HG03520 (cell line): Measurements from ENCODE around the gene R3HDM4.

Experiments used
- ATAC-seq: cut with Tn5 transposase; IDR thresholded peaks from one replicate; pipeline ENCODE4 v1.9.1; 2021; ENCODE audit warnings: mild to moderate bottlenecking, moderate library complexity; ENCODE audit not compliant: unreplicated experiment

Gene R3HDM4

GRCh38 chr19:917323-918151 lies 4.5 kb upstream of the R3HDM4 start, which contains the start of gene KISS1R:
Gene KISS1R, plus strand, starts transcription at chr19:917333. Its CDS starts 170 bp downstream, at chr19:917503.
- ATAC-seq, result no peak

DNA sequence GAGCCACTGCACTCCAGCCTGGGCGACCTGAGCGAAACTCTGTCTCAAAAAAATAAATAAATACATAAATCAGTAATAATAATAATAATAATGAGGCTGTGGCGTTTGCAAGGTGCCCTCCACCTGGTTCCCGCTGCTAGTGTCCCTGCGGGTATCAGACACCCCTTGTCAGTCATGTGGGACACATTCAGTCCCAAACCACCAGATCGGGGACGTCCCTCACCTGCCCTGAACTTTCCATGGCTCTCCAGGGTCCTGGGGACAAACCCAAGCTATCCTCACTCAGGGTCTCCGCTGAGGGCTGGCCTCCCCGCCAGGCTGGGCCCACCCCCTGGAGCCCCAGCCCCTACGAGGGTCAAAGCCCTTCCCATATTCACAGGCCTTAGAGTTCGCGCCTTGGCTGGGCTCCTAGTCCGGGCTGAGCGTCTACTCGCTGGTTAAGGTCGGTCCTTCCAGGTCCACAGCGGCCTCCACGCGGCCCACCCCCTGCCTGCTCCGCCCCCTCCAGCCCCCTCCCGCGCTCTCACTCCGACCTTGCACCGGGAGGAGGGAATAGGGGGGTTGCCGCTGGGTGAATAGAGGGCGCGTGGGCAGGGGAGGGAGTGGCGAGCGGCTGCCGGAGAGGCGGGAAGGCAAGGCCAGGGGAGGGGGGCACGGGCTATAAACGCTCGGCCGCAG lies 3.8 kb upstream of the R3HDM4 start:
- ATAC-seq, result no peak

DNA sequence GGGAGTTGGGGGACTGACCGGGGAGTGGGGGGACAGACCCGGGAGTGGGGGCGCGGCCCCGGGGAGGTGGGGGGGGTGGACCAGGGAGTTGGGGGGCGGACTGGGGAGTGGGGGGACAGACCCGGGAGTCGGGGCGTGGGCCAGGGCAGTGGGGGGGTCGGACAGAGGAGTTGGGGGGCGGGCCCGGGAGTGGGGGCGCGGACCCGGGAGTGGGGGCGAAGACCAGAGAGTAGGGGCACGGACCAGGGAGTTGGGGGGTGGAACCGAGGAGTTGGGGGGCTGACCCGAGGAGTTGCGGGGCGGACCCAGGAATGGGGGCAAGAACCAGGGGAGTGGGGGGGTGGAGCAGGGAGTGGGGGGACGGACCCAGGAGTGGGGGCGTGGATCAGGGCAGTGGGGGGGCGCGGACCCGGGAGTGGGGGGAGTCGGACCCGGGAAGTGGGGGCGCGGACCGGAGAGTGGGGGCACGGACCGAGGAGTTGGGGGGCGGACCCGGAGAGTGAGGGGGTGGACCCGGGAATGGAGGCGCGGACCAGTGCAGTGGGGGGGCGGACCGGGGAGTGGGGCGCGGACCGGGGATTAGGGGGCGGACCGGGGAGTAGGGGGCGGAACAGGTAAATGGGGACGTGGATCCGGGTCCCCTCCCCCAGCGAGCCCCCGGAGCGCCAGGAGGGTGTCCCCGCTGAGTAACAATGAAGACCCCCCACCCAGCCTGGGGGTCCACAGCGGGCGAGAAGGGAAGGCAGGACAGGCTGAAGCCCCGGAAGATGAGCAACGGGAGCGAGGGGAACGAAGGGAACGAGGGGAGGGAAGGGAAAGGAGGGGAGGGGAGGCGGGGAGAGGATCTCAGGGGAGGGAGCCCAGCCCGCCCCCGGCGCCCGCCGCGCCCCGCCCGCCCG lies 589 bp downstream of the R3HDM4 start:
- no peak for ATAC-seq

DNA sequence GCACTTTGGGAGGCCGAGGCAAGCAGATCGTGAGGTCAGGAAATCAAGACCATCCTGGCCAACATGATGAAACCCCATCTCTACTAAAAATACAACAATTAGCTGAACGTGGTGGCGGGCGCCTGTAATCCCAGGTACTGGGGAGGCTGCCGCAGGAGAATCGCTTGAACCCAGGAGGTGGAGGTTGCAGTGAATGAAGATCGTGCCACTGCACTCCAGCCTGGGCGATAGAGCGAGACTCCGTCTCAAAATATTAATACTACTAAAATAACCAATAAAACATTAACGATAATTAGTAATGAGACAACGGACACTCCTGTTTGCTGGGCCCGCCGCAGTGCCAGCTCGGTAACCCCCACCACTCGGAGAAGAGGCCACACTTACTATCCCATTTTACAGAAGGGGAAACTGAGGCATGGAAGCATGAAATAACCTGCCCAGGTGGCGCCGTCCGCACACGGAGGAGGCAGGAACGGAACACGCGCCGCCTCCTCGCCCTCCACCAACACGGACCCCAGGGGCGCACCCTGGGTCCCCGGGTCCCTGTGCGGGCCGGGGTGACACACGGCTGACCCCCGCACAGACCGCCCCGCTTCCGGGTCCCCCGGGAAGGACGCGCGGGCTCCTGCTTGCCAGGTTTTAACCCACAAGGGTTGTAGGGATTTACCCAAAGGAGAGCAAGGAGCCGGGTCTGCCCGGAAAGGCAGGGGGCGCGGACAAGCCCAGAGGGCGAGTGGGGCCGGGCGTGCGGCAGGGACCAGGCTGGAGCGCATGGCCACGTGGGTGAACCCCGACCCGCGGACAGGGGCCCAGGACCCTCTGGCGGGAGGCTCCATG lies 1.6 kb downstream of the R3HDM4 start:
- ATAC-seq, result no peak

GRCh38 chr19:907183-907853 lies 5.7 kb downstream of the R3HDM4 start:
- ATAC-seq, result no peak

GRCh38 chr19:906480-906879 lies 6.5 kb downstream of the R3HDM4 start:
- ATAC-seq, result no peak

GRCh38 chr19:904545-904944 lies 8.5 kb downstream of the R3HDM4 start:
- no peak for ATAC-seq

DNA sequence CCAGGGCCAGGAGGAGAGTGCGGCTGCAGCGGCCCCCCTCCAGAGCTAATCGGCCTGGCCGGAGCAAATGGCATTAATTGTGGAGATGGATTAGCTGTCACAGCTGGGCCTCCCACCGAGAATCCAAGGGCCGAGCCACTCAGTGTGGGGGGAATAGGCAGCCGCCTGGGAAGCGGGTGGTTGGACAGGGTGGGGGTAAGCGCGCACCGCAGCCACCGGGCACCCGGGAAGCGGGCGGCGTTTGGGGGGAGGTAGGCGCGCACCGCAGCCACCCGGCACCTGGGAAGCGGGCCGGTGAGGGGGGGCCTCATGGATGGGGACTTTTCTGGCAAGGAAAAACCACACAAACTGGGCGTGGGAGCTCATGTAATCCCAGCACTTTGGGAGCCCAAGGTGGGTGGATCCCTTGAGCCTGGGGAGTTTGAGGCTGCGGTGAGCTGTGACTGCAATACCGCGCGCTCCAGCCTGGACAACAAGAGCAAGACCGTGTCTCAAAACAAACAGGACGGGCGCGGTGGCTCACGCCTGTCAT lies 9.7 kb downstream of the R3HDM4 start:
- ATAC-seq, result no peak

DNA sequence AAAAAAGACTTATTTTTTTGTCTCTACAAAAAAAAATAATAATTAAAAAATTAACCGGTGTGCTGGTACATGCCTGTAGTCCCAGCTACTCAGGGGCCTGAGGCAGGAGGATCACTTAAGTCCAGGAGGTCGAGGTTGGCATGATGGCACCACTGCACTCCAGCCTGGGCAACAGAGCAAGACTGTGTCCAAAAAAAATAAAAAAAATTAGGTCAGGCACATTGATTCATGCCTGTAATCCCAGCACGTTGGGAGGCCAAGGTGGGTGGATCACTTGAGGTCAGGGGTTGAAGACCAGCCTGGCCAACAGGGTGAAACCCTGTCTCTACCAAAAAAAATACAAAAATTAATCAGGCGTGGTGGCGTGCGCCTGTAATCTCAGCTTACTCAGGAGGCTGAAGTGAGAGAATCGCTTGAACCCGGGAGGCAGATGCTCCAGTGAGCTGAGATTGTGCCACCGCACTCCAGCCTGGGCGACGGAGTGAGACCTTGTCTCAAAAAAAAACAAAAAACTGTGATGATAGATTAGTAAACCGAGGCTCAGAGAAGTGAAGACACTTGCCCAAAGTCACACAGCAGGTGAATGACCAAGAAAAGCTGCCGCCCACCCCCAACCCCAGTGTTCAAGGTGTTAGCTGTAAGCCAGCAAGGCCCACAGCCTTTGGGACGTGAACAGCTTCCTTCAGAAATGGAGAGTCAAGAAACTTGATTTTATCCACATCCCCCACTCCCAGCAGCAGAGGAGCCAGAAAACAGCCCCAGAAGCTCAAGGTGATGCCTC lies 10.4 kb downstream of the R3HDM4 start:
- no peak for ATAC-seq

- no peak for ATAC-seq
Measured at GRCh38 chr19:902093-902370, 11.0 kb downstream of the R3HDM4 start.

DNA sequence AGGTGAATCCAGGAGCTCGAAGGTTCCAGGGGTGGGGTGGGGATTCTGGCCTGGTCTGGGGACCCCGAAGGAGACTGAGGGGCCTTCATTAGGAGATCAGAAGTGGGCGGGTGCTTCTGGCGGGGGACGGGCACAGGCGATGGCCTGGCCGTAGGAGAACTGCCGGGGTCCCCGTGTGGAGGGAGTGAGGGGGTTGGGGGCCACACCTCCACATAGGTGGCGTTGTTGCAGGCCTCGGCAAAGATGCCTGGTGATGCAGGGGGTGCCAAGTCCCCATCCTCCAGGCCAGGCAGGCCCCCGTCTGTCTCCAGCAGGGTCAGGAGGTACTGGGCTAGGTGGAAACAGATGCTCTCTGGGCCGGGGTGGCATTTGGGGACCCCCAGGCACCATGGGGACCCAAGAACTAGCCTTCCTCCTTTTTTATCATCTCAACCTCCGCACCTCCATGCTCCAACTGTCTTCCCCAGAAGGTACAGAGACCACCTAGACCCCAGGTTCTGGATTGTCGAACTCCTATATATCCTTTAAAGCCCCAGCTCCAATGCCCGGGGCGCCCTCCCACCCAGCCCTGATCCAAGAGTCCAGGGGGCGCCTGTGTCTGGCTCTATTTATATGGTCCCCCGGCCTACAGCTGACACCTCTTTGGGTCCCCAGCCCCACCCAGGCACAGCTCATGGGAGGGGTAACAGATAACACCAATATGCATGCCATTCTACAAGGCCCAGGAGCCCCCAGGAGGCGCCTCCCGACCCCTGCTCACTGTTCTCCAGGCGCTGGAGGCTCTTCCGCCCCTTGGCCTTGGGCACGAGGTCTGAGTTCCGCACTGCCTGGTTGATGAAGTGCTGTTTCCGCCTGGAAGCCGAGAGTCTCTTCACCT lies 11.6 kb downstream of the R3HDM4 start:
- no peak for ATAC-seq

GRCh38 chr19:900302-901111 lies 12.5 kb downstream of the R3HDM4 start:
- ATAC-seq, result no peak

- no peak for ATAC-seq
Measured at GRCh38 chr19:900043-900301, 13.0 kb downstream of the R3HDM4 start.

GRCh38 chr19:899336-900042 lies 13.5 kb downstream of the R3HDM4 start:
- ATAC-seq, result no peak

DNA sequence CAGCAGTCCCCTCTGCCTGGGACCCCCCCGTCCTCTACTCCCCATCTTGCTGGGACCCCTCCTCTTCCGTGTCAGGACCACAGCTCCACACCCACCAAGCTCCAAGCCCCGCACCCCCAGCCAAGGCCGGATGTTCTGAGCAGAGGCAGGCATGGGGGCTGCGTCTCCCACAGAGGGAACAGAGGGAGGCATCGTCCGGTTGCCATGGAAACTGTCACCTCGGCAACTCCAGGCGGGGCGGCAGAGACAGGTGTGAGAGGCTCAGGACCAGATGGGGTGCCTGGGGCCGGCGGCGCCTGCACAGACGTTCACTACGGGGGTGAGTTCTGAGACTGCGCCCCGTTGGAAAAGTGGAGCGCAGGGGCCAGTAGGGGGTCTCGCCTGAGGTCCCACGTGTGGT lies 14.4 kb downstream of the R3HDM4 start:
- no peak for ATAC-seq

DNA sequence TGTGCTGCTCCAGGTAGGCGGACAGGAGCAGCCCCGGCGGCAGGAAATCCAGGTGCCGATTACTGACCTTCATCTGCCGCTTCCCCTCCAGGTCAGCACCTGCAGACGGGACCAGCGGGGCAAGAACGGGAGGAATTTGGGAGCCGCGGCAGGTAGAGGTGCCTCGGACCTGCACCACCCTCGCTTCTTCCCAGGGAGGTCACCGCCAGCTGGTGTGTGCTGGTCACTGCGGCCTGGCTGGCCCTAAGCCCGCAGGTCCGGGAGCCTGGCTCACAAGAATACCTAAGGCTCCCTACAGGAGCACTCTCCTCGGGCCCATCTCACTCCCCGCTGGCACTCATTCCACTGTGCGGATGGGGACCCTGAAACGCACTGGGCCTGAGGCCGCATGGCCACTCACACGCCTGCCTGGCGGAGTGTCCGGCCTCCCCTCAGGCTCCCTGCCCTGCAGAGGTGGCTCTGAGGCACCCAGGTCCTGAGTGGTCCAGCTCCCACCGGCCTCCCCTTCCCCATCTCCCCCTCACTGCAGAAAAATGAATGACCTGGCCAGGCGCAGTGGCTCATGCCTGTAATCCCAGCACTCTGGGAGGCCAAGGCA lies 15.5 kb downstream of the R3HDM4 start:
- no peak for ATAC-seq

- ATAC-seq, result no peak
Measured at GRCh38 chr19:896999-897398, 16.0 kb downstream of the R3HDM4 start.
